HL-60 (cell line): Measurements from ENCODE around the gene MCM7.

Experiments used
- CTCF ChIP-seq: IDR thresholded peaks from one replicate; pipeline ENCODE4 v1.5.1; 2011; ENCODE audit warnings: low read length, control low read depth, inconsistent platforms; ENCODE audit not compliant: insufficient read depth
- GABPA ChIP-seq: IDR thresholded peaks from 2 replicates; pipeline ENCODE4 v1.6.1; 2012; ENCODE audit warnings: low read depth
- POLR2AphosphoS5 ChIP-seq: IDR thresholded peaks from 2 replicates; pipeline ENCODE4 v1.6.1; 2012; ENCODE audit warnings: low read depth

DNA sequence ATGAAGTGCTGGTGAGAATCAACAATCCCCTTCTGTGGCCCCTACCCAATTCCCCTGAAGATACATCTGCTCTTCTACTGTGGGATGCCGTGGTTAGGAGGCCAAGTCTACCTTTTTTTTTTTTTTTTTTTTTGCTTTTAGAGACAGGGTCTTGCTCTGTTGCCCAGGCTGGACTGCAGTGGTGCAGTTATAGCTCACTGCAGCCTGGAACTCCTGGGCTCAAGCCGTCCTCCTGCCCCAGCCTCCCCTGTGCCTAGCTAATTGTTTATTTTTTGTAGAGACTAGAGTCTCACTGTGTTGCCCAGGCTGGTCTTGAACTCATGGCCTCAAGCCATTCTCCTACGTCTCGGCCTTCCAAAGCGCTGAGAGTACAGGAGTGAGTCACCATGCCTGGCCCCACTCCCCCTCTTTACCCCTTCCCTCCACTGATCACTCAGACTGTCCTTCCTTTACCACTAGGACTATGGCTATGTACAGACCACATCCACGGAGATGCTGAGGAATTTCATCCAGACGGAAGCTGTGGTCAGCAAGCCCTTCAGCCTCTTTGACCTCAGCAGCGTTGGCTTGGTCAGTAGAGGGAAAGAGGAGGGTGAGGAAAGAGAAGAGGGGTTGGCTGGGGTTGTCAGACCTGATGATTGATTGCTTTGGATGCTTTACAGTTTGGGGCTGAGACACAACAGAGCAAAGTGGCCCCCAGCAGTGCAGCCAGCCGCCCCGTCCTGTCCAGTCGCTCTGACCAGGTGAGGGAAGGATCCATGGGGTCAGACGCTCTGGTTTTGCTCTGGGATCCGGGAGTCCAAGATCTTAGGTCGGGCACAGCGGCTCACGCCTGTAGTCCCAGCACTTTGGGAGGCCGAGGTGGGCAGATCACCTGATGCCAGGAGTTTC, 2.0 kb upstream of the MCM7 start:
- TF ChIP-seq POLR2AphosphoS5 (no peak), CTCF (no peak), GABPA (no peak)
